IMR-90 (cell line): ENCODE measurements around the gene NEIL3. TPM values are rescaled to one million over a fixed set of nuclear protein-coding genes. Genes with fewer than 3 reads are reported as not detected.

Source experiments
- ATAC-seq: fragments of 200-7000 bp; cut with Tn5 transposase; 2 replicates; pipeline ENCODE4 v1.9.1; 2020; ENCODE audit warnings: low read depth, mild to moderate bottlenecking, moderate library complexity
- BruUV-seq: library from RNA; stranded (reverse); fragments of 400-500 nt; replicated peaks from 2 replicates; lab custom pipeline; 2021; lab: Mats Ljungman, UMichigan
- CTCF ChIA-PET: fragments of 300-600 bp; formaldehyde crosslinking; extraction: SDS; loops from one replicate; lab custom pipeline; 2021; ENCODE audit warnings: antibody characterized with exemption; lab: Yijun Ruan, JAX
- POLR2A ChIA-PET: fragments of 300-600 bp; sonication (Branson Sonifier 250); formaldehyde crosslinking; loops from one replicate; lab custom pipeline; 2022; ENCODE audit warnings: antibody characterized with exemption; ENCODE audit not compliant: unreplicated experiment; lab: Charles Lee
- DNase-seq: peaks from one replicate; pipeline ENCODE4 v3.0.0; 2013
- H2AFZ ChIP-seq: replicated peaks from 2 replicates; pipeline ENCODE3; 2013; ENCODE audit warnings: low read length, mild to moderate bottlenecking; ENCODE audit not compliant: poor library complexity
- H2AK5ac ChIP-seq: 2 replicates; pipeline ENCODE4 v1.6.1; 2013; ENCODE audit warnings: low read depth, low read length, inconsistent platforms
- H2AK9ac ChIP-seq: replicated peaks from 2 replicates; pipeline ENCODE3; 2013; ENCODE audit warnings: mild to moderate bottlenecking, low read depth, low read length, moderate library complexity; ENCODE audit not compliant: poor library complexity
- H2BK120ac ChIP-seq: 2 replicates; pipeline ENCODE4 v1.6.1; 2013; ENCODE audit warnings: low read depth, low read length, inconsistent platforms
- H2BK15ac ChIP-seq: 3 replicates; pipeline ENCODE4 v1.6.1; 2013; ENCODE audit warnings: low read depth, low read length, inconsistent platforms
- H2BK20ac ChIP-seq: 2 replicates; pipeline ENCODE4 v1.6.1; 2013; ENCODE audit warnings: low read depth, mild to moderate bottlenecking, inconsistent platforms, low read length, moderate library complexity
- H2BK5ac ChIP-seq: 2 replicates; pipeline ENCODE4 v1.6.1; 2013; ENCODE audit warnings: mild to moderate bottlenecking, low read depth, low read length, inconsistent platforms; ENCODE audit not compliant: poor library complexity, severe bottlenecking
- H3K14ac ChIP-seq: replicated peaks from 2 replicates; pipeline ENCODE4 v1.6.1; 2013; ENCODE audit warnings: low read depth, low read length, inconsistent platforms
- H3K18ac ChIP-seq: 2 replicates; pipeline ENCODE4 v1.6.1; 2013; ENCODE audit warnings: low read depth, low read length, control low read depth
- H3K23ac ChIP-seq: 2 replicates; pipeline ENCODE4 v1.6.1; 2013; ENCODE audit warnings: low read depth, low read length, inconsistent platforms
- H3K27ac ChIP-seq: 2 replicates; pipeline ENCODE4 v1.5.1; 2013; ENCODE audit warnings: mild to moderate bottlenecking, control low read depth, low read length; ENCODE audit not compliant: insufficient read depth
- H3K27me3 ChIP-seq: 2 replicates; pipeline ENCODE4 v1.6.1; 2013; ENCODE audit warnings: low read length; ENCODE audit not compliant: control insufficient read depth, insufficient read depth
- H3K36me3 ChIP-seq: 2 replicates; pipeline ENCODE4 v1.6.1; 2013; ENCODE audit warnings: low read length, mixed read lengths; ENCODE audit not compliant: control insufficient read depth, insufficient read depth
- H3K4ac ChIP-seq: 2 replicates; pipeline ENCODE4 v1.6.1; 2013; ENCODE audit warnings: low read depth, low read length, inconsistent platforms
- H3K4me1 ChIP-seq: 2 replicates; pipeline ENCODE4 v1.6.1; 2013; ENCODE audit warnings: low read length, mixed read lengths; ENCODE audit not compliant: control insufficient read depth, insufficient read depth
- H3K4me2 ChIP-seq: 2 replicates; pipeline ENCODE4 v1.6.1; 2013; ENCODE audit warnings: low read depth, mild to moderate bottlenecking, control low read depth, low read length, moderate library complexity
- H3K4me3 ChIP-seq: 2 replicates; pipeline ENCODE4 v1.5.1; 2013; ENCODE audit warnings: low read depth, mild to moderate bottlenecking, control low read depth, low read length, moderate library complexity; ENCODE audit not compliant: insufficient read depth
- H3K56ac ChIP-seq: 2 replicates; pipeline ENCODE4 v1.6.1; 2013; ENCODE audit warnings: low read length, inconsistent platforms; ENCODE audit not compliant: insufficient read depth; ENCODE audit errors: extremely low read depth
- H3K79me1 ChIP-seq, 2 experiments: 2 replicates each; pipeline ENCODE4 v1.6.1; 2013; ENCODE audit warnings: low read length in 2 of 2, inconsistent platforms in 1 of 2, low read depth in 1 of 2
- H3K9ac ChIP-seq: 2 replicates; pipeline ENCODE4 v1.6.1; 2013; ENCODE audit warnings: low read depth, low read length, control low read depth
- H3K9me1 ChIP-seq: 2 replicates; pipeline ENCODE4 v1.6.1; 2013; ENCODE audit warnings: low read length, inconsistent platforms; ENCODE audit not compliant: insufficient read depth
- H3K9me3 ChIP-seq: 2 replicates; pipeline ENCODE4 v1.6.1; 2013; ENCODE audit warnings: low read length; ENCODE audit not compliant: control insufficient read depth, insufficient read depth
- H4K20me1 ChIP-seq: 2 replicates; pipeline ENCODE4 v1.6.1; 2013; ENCODE audit warnings: low read length, inconsistent platforms; ENCODE audit not compliant: insufficient read depth
- H4K5ac ChIP-seq: 2 replicates; pipeline ENCODE4 v1.6.1; 2013; ENCODE audit warnings: mild to moderate bottlenecking, low read depth, low read length, control low read depth
- H4K8ac ChIP-seq, 2 experiments: 2 replicates each; pipeline ENCODE4 v1.6.1; 2013; ENCODE audit warnings: low read depth in 2 of 2, low read length in 2 of 2, control low read depth in 1 of 2, inconsistent platforms in 1 of 2
- H4K91ac ChIP-seq: 2 replicates; pipeline ENCODE4 v1.6.1; 2013; ENCODE audit warnings: low read depth, low read length, inconsistent platforms; ENCODE audit not compliant: insufficient read depth
- CEBPB ChIP-seq: IDR thresholded peaks from 2 replicates; pipeline ENCODE4 v1.6.1; 2012; ENCODE audit warnings: low read depth, low read length, improper control_type of control experiment
- CHD1 ChIP-seq: IDR thresholded peaks from 2 replicates; pipeline ENCODE4 v1.6.1; 2012; ENCODE audit warnings: low read depth, low read length, improper control_type of control experiment
- MAZ ChIP-seq: IDR thresholded peaks from 2 replicates; pipeline ENCODE4 v1.6.1; 2012; ENCODE audit warnings: low read depth, mild to moderate bottlenecking, low read length, improper control_type of control experiment, moderate library complexity, borderline replicate concordance
- MXI1 ChIP-seq: IDR thresholded peaks from 2 replicates; pipeline ENCODE4 v1.6.1; 2012; ENCODE audit warnings: low read depth, mild to moderate bottlenecking, low read length, moderate library complexity, borderline replicate concordance
- NFE2L2 ChIP-seq: fragments of 150-350 bp; IDR thresholded peaks from 2 replicates; pipeline ENCODE4 v1.6.1; 2016; ENCODE audit warnings: low read depth, mild to moderate bottlenecking, low read length
- POLR2A ChIP-seq: IDR thresholded peaks from 2 replicates; pipeline ENCODE4 v1.6.1; 2012; ENCODE audit warnings: mild to moderate bottlenecking, low read depth, low read length
- RAD21 ChIP-seq: IDR thresholded peaks from 2 replicates; pipeline ENCODE4 v1.6.1; 2012; ENCODE audit warnings: low read length, improper control_type of control experiment
- RCOR1 ChIP-seq: IDR thresholded peaks from 2 replicates; pipeline ENCODE4 v1.6.1; 2012; ENCODE audit warnings: mild to moderate bottlenecking, low read length, improper control_type of control experiment; ENCODE audit not compliant: insufficient replicate concordance
- RFX5 ChIP-seq: IDR thresholded peaks from 2 replicates; pipeline ENCODE4 v1.8.0; 2012; ENCODE audit warnings: low read depth, mild to moderate bottlenecking, low read length, moderate library complexity
- SMC3 ChIP-seq: fragments of 150-350 bp; IDR thresholded peaks from 2 replicates; pipeline ENCODE4 v1.6.1; 2016; ENCODE audit warnings: low read depth, mild to moderate bottlenecking, antibody characterized with exemption, low read length, moderate library complexity
- WGBS, 2 experiments: methylation state at CpG; one replicate each; pipeline versions ENCODE4 v1.1.5 to v1.1.7; 2013; ENCODE audit warnings: missing lambda C conversion rate in 2 of 2; ENCODE audit not compliant: insufficient read length in 1 of 2; ENCODE audit errors: extremely low coverage in 2 of 2; 5-methylcytosine and 5-hydroxymethylcytosine counted together
- dilution Hi-C: fragments of 300-500 bp; cut with HindIII; formaldehyde crosslinking; loops from one replicate; pipeline ENCODE4 v1.14.3; 2018; ENCODE audit warnings: low sequenced_read_pairs; ENCODE audit not compliant: unreplicated experiment
- in situ Hi-C: fragments of 300-500 bp; cut with MboI; formaldehyde crosslinking; loops from 3 replicates; pipeline ENCODE4 v1.14.3; 2019; ENCODE audit warnings: low sequenced_read_pairs, inconsistent platforms, mixed read lengths
- intact Hi-C: fragments of 100-400 bp; cut with micrococcal nuclease; formaldehyde crosslinking; loops from 2 replicates; pipeline ENCODE4 v1.10.0; 2022
- polyA plus RNA-seq, 3 experiments: library from polyadenylated mRNA; depleted of rRNA; stranded (reverse); fragments of >200 nt; gene quantifications; 2 replicates each; pipeline ENCODE4 v1.2.3, GENCODE V29; 2012; ENCODE audit warnings: low replicate concordance in 1 of 3
- total RNA-seq: library from RNA; depleted of rRNA; stranded (reverse); fragments of >200 nt; gene quantifications from 2 replicates; pipeline ENCODE4 v1.2.3, GENCODE V29; 2012
- TF ChIP-seq, protein P1 (sequence below): conservative IDR thresholded peaks from 2 replicates; pipeline ENCODE4 v1.5.1; 2012; ENCODE audit warnings: mild to moderate bottlenecking, low read depth, low read length, improper control_type of control experiment
- TF ChIP-seq, protein P2 (sequence below): fragments of 150-350 bp; IDR thresholded peaks from 2 replicates; pipeline ENCODE4 v1.6.1; 2017; ENCODE audit warnings: mild to moderate bottlenecking, antibody characterized with exemption, low read length, low read depth
- TF ChIP-seq, protein P3 (sequence below): fragments of 150-350 bp; IDR thresholded peaks from 2 replicates; pipeline ENCODE4 v1.6.1; 2016; ENCODE audit warnings: low read depth, mild to moderate bottlenecking, low read length, moderate library complexity, borderline replicate concordance

Gene NEIL3
- total and polyA plus RNA-seq, 2 of the 4 experiments (the other 2 are of a cell fraction): 4.4 to 7.9 TPM

DNA sequence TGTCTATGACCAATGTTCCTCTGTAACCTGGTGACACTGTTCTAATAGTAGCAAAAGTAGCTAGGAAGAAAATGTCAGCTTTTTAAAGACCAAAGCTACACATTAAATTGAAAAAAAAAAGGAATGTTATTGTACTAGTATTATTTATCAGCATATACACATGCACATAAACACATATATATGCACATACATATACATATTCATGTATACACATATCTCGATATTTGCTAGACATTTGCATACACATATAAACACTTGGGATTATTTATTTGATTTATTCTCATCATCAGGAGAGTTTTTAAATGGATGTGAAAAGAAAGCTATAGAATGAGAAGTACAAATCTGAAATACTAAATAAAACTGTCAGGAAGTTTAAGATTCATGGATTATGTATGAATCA is 21.3 kb upstream of the NEIL3 start:
- Histone ChIP-seq H3K4me1 (no peaks in the 10 kb centered on the region), H2AK9ac (no peak overlapping the region), H3K4me2 (no peak overlapping the region), H4K91ac (no peak overlapping the region), H3K9ac (no peak overlapping the region), H2AFZ (no peak overlapping the region), H3K23ac (no peak overlapping the region), H3K9me1 (no peaks in the 10 kb centered on the region), H3K9me3 (no peaks in the 10 kb centered on the region), H4K5ac (no peak overlapping the region), H3K36me3 (no peaks in the 10 kb centered on the region), H3K56ac (no peak overlapping the region), H3K4me3 (no peak overlapping the region), H2BK15ac (no peak overlapping the region), H3K18ac (no peak overlapping the region), H2AK5ac (no peak overlapping the region), H2BK5ac (no peak overlapping the region), H2BK120ac (no peak overlapping the region), H3K79me1 (no peaks in the 10 kb centered on the region), H3K27me3 (no peaks in the 10 kb centered on the region), H2BK20ac (no peak overlapping the region), H3K27ac (no peak overlapping the region), H3K4ac (no peak overlapping the region), H4K20me1 (no peaks in the 10 kb centered on the region), H4K8ac (no peak overlapping the region), H3K14ac (no peak overlapping the region)
- in situ Hi-C loops (no loop called here), dilution Hi-C loops (no loop called here), intact Hi-C loops (no loop called here)
- BruUV-seq: no TSS peak
- ATAC-seq (no peak), DNase-seq (no peak)
- CTCF ChIA-PET: interaction anchor here (1.1 to 1.2 kb wide), 2 partner anchors 13 to 175 kb away, joined by 3 read pairs; no protein-coding TSS in a partner anchor
- POLR2A ChIA-PET: interaction anchor here (0.5 kb wide), 1 partner anchor 20 kb away, joined by 7 read pairs; no protein-coding TSS in a partner anchor
- no CpG with 5 or more reads among the region's 1 CpG for WGBS, 2 experiments
- TF ChIP-seq RCOR1: no peak
- no peak for TF ChIP-seq NFE2L2
- TF ChIP-seq RFX5: no peak
- no peak for TF ChIP-seq MXI1
- no peak for TF ChIP-seq CHD1
- no peak for TF ChIP-seq SMC3
- TF ChIP-seq, protein P1, sequence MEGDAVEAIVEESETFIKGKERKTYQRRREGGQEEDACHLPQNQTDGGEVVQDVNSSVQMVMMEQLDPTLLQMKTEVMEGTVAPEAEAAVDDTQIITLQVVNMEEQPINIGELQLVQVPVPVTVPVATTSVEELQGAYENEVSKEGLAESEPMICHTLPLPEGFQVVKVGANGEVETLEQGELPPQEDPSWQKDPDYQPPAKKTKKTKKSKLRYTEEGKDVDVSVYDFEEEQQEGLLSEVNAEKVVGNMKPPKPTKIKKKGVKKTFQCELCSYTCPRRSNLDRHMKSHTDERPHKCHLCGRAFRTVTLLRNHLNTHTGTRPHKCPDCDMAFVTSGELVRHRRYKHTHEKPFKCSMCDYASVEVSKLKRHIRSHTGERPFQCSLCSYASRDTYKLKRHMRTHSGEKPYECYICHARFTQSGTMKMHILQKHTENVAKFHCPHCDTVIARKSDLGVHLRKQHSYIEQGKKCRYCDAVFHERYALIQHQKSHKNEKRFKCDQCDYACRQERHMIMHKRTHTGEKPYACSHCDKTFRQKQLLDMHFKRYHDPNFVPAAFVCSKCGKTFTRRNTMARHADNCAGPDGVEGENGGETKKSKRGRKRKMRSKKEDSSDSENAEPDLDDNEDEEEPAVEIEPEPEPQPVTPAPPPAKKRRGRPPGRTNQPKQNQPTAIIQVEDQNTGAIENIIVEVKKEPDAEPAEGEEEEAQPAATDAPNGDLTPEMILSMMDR: no peak
- TF ChIP-seq POLR2A: no peak
- TF ChIP-seq, protein P2, sequence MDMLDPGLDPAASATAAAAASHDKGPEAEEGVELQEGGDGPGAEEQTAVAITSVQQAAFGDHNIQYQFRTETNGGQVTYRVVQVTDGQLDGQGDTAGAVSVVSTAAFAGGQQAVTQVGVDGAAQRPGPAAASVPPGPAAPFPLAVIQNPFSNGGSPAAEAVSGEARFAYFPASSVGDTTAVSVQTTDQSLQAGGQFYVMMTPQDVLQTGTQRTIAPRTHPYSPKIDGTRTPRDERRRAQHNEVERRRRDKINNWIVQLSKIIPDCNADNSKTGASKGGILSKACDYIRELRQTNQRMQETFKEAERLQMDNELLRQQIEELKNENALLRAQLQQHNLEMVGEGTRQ: no peak
- TF ChIP-seq MAZ: no peak
- TF ChIP-seq RAD21: no peak
- TF ChIP-seq, protein P3, sequence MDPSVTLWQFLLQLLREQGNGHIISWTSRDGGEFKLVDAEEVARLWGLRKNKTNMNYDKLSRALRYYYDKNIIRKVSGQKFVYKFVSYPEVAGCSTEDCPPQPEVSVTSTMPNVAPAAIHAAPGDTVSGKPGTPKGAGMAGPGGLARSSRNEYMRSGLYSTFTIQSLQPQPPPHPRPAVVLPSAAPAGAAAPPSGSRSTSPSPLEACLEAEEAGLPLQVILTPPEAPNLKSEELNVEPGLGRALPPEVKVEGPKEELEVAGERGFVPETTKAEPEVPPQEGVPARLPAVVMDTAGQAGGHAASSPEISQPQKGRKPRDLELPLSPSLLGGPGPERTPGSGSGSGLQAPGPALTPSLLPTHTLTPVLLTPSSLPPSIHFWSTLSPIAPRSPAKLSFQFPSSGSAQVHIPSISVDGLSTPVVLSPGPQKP: no peak
- no peak for TF ChIP-seq CEBPB
